Ovary (tissue), 9 donors: ENCODE results near the gene CARMIL1. TPM values are rescaled to one million over a fixed set of nuclear protein-coding genes. Genes with fewer than 3 reads are reported as not detected.

Experiments
- DNase-seq, 5 donors: peaks; one replicate each; pipeline ENCODE4 v3.0.0-alpha.2; 2019 to 2020
- H3K27ac ChIP-seq, 2 donors: fragments of 200-600 bp; one replicate each; pipeline versions ENCODE4 v1.5.1 to v1.8.0; 2019 to 2022
- H3K27me3 ChIP-seq: fragments of 200-600 bp; one replicate; pipeline ENCODE4 v1.8.0; 2022
- H3K36me3 ChIP-seq: fragments of 200-600 bp; sonication (generic); one replicate; pipeline ENCODE4 v1.5.1; 2019
- H3K4me1 ChIP-seq: one replicate; pipeline ENCODE4 v1.8.1; 2013; ENCODE audit warnings: mild to moderate bottlenecking, moderate library complexity; ENCODE audit not compliant: insufficient read depth
- H3K4me3 ChIP-seq: fragments of 200-600 bp; sonication (generic); one replicate; pipeline ENCODE4 v1.5.1; 2017
- H3K9me3 ChIP-seq, 2 donors: fragments of 200-600 bp in 1 of 2; sonication (generic) in 1 of 2; one replicate each; pipeline versions ENCODE4 v1.5.1 to v1.8.1; 2013 to 2019; ENCODE audit warnings: mild to moderate bottlenecking in 1 of 2, moderate library complexity in 1 of 2
- EP300 ChIP-seq: sonication (generic); formaldehyde crosslinking; IDR thresholded peaks from one replicate; pipeline ENCODE4 v1.6.1; 2017; ENCODE audit warnings: antibody characterized with exemption
- POLR2A ChIP-seq: fragments of 450-650 bp; IDR thresholded peaks from one replicate; pipeline ENCODE4 v1.6.1; 2017; ENCODE audit warnings: antibody characterized with exemption, mild to moderate bottlenecking, moderate library complexity
- WGBS, 3 donors: extraction: QIAGEN DNeasy Blood & Tissue Kit in 1 of 3; methylation state at CpG; one replicate each; pipeline versions ENCODE4 v1.1.5 to v1.1.7; 2013 to 2017; 5-methylcytosine and 5-hydroxymethylcytosine counted together
- intact Hi-C, 4 donors: fragments of 100-400 bp; cut with DNase I; formaldehyde crosslinking; loops; one replicate each; pipeline versions ENCODE4 v1.11.0 to v1.15.1; 2022 to 2023
- polyA plus RNA-seq, 2 donors: library from polyadenylated mRNA; stranded (reverse); fragments of 200-250 nt in 1 of 2; fragments of 350-450 nt in 1 of 2; fragmentation: Illumina TruSeq in 1 of 2; extraction: RNeasy Lipid Tissue Mini Kit (QIAGEN cat#74804) in 1 of 2; gene quantifications; one replicate each; pipeline ENCODE4 v1.2.3, GENCODE V29; 2013 to 2014
- total RNA-seq, 7 donors: library from RNA; depleted of rRNA in 2 of 7; stranded (reverse); fragments of >200 nt in 2 of 7; fragmentation: NEBNext Ultra II Directional in 3 of 7; extraction: Animal tissue kit (Norgen Biotek cat#: 25700) in 3 of 7; gene quantifications; one replicate each; pipeline versions ENCODE4 v1.1.0 to v1.2.4, GENCODE V29; 2016 to 2023
- TF ChIP-seq, protein P1 (sequence below), 3 donors: fragments of 450-650 bp in 2 of 3; fragments of 200-600 bp in 1 of 3; IDR thresholded peaks; one replicate each; pipeline versions ENCODE4 v1.5.1 to v1.8.0; 2016 to 2022; ENCODE audit warnings: antibody characterized with exemption in 3 of 3, mild to moderate bottlenecking in 1 of 3
- donor health status: DM: no; HTN: no; CAD: no; lungs with moderate emphysema.
- donor health status: DM: no; HTN: no; CAD: no.
- donor health status: Bipolar disorder and iron deficiency.
- donor health status: DM: yes; HTN: yes; CAD: no.
- donor health status: DM: no; HTN: no; CAD: no.
- donor health status: DM: yes; HTN: yes; CAD: no.

The CARMIL1 gene
- total and polyA plus RNA-seq, 9 donors: 6.4 to 25.6 (median 16.8) TPM

DNA sequence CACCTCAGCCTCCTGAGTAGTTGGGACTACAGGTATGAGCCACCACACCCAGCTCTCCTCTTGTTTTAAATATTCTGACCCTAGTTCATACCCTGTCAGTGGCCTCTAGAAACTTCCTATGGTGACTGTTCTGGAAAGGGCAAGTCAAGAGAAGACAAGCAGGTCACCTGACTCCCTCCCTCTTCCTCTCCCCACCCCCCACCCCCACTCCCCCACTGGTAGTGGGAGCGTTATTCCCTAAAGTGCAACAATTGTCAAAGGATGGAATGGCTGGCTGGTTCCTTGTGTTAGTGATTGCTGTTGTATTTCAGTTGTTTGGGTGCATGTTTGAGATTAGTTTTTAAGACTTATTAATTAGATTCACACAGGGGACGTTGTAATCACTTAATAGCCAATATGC is 136.1 kb downstream of the CARMIL1 start:
- 40 to 44% (median 43%) methylated on average over 2 of the region's 2 CpGs for WGBS, 3 donors
- peaks cover 15% of the 10 kb centered on the region for H3K4me1 ChIP-seq
- intact Hi-C loops: no loop called here

DNA sequence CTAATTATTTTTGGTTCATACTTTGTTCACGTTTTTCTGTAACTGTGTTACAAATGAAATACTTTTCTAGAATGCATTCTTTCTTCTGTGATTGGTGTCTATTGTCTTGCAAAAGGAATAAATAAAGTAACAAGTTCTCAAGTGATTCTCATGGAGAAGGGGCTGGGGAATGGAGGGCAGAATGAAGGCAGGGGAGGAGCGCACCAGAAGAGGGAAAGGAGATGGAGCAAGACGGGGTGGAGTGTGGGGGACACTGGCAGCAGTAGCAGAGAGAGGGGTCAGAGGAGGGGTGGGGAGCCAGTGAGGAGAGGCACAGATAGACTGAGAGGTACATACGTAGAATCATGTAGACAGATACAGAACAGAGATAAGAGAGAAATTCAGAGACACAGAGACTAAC is 136.5 kb downstream of the CARMIL1 start:
- Histone ChIP-seq H3K4me1 (peaks cover 15% of the 10 kb centered on the region), H3K9me3 (no peaks in the 10 kb centered on the region), H3K27ac (no peak overlapping the region), H3K4me3 (no peak overlapping the region), H3K36me3 (no peaks in the 10 kb centered on the region), H3K27me3 (no peaks in the 10 kb centered on the region)
- WGBS, 3 donors: 75 to 86% (median 77%) methylated on average over 4 of the region's 4 CpGs
- intact Hi-C loops: no loop called here
- TF ChIP-seq, protein P1, sequence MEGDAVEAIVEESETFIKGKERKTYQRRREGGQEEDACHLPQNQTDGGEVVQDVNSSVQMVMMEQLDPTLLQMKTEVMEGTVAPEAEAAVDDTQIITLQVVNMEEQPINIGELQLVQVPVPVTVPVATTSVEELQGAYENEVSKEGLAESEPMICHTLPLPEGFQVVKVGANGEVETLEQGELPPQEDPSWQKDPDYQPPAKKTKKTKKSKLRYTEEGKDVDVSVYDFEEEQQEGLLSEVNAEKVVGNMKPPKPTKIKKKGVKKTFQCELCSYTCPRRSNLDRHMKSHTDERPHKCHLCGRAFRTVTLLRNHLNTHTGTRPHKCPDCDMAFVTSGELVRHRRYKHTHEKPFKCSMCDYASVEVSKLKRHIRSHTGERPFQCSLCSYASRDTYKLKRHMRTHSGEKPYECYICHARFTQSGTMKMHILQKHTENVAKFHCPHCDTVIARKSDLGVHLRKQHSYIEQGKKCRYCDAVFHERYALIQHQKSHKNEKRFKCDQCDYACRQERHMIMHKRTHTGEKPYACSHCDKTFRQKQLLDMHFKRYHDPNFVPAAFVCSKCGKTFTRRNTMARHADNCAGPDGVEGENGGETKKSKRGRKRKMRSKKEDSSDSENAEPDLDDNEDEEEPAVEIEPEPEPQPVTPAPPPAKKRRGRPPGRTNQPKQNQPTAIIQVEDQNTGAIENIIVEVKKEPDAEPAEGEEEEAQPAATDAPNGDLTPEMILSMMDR (IDR thresholded peaks at IDR 0.05): no peak
- TF ChIP-seq EP300 (no peak), POLR2A (no peak)
- no peak for DNase-seq

More for the DNA sequence above, 136.1 kb downstream of the CARMIL1 start:
- Histone ChIP-seq H3K27ac (no peak overlapping the region), H3K9me3 (no peaks in the 10 kb centered on the region), H3K27me3 (no peaks in the 10 kb centered on the region), H3K4me3 (no peak overlapping the region), H3K36me3 (no peaks in the 10 kb centered on the region)
- DNase-seq: no peak
- no peak for TF ChIP-seq EP300
- TF ChIP-seq, protein P1 (IDR thresholded peaks at IDR 0.05): no peak
- no peak for TF ChIP-seq POLR2A

DNA sequence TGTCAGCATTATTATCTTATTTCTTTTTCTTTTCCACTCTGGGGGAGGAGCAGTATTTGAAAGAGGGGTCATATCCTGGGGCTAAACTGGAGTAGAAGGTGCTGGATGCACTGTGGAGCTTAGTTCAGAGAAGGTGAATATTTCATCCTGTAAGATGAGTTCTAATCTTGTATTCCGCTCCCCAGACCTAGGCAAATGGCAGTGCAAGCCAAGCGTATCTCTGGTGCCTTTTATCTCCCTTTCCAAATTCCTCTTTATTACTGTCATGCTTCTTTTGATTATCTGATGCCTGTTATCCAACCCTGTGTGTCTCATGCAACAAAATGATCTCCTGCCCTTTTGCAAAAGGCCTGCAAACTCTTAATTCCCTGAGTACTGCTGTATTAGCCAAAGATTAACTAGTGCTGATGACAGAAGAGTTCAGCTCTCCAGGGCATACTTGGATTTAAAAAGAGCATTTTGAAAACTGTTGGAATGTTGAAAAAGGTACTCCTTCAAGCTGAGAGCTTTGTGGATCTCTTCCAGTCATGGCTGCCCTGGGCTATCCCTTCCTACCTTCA is 138.0 kb downstream of the CARMIL1 start:
- H3K9me3 ChIP-seq: no peaks in the 10 kb centered on the region
- no peak for DNase-seq
- H3K27me3 ChIP-seq: no peaks in the 10 kb centered on the region
- no peak overlapping the region for H3K27ac ChIP-seq
- 84 to 95% (median 94%) methylated on average over 2 of the region's 2 CpGs for WGBS, 3 donors
- no peak overlapping the region for H3K4me3 ChIP-seq
- TF ChIP-seq, protein P1 (IDR thresholded peaks at IDR 0.05): no peak
- TF ChIP-seq POLR2A (no peak), EP300 (no peak)
- H3K36me3 ChIP-seq: no peaks in the 10 kb centered on the region
- intact Hi-C loops: no loop called here
- peaks cover 15% of the 10 kb centered on the region for H3K4me1 ChIP-seq

DNA sequence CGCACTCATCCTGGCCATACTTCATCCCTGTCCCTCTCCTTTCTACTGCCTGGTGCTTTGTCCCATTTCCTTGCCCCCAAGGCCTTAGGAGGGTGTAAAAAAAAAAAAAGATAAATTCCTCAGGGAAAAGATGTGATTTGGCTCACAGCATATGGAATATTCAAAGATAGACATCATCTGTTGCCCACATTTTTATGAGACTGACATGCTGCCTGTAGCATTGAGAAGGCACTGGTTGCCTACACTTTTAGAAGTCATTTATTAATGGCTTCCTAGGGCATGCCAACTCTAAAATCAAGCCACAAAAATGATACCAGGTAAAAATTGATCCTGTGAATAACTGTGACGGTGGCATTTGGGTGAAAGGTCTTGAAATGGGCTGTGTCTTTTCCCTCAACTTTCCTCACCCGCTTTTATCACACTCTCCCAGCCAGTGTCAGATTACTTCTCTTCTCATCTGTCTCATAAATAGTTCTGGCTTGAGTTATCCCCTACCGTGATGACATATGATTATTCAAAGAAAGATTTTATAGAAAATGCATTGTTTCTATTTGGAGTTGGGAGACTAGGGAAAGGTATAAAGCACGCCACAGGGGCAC is 139.4 kb downstream of the CARMIL1 start:
- 84 to 87% (median 87%) methylated on average over 5 of the region's 5 CpGs for WGBS, 3 donors
- DNase-seq: no peak
- H3K27ac ChIP-seq: no peak overlapping the region
- peaks cover 14% of the 10 kb centered on the region for H3K4me1 ChIP-seq
- TF ChIP-seq EP300 (no peak), POLR2A (no peak)
- intact Hi-C loops: no loop called here
- no peak overlapping the region for H3K4me3 ChIP-seq
- H3K9me3 ChIP-seq: no peaks in the 10 kb centered on the region
- no peaks in the 10 kb centered on the region for H3K27me3 ChIP-seq
- H3K36me3 ChIP-seq: no peaks in the 10 kb centered on the region

DNA sequence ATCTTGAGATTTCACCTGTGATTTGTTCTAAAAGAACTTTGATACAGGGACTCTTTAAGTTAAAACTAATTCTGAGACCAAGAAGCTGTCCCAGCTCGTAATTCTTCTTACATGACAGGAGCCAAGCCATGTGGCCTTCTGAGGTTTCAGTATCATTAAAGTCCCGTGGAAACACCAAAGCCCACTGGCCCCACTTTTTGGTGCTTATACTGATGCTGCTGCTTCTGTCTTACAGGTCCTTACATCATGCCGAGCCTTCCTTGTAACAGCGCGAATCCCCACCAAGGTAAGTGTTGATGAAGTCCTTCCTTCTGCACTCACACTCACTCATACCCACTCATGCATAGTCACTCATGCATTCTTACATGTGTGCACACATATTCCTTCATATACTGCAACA is 140.7 kb downstream of the CARMIL1 start:
- Histone ChIP-seq H3K4me1 (peaks cover 7% of the 10 kb centered on the region), H3K4me3 (no peak overlapping the region), H3K27me3 (no peaks in the 10 kb centered on the region), H3K36me3 (no peaks in the 10 kb centered on the region), H3K27ac (no peak overlapping the region), H3K9me3 (no peaks in the 10 kb centered on the region)
- intact Hi-C loops: no loop called here
- 96 to 99% (median 97%) methylated on average over 5 of the region's 5 CpGs for WGBS, 3 donors
- no peak for DNase-seq
- TF ChIP-seq POLR2A: no peak
- no peak for TF ChIP-seq EP300
- TF ChIP-seq, protein P1 (IDR thresholded peaks at IDR 0.05): no peak
